ENCODE results near the gene IQCM. TPM values are rescaled to one million over a fixed set of nuclear protein-coding genes. Genes with fewer than 3 reads are reported as not detected.

Gene IQCM
- total and polyA plus RNA-seq, 11 donors, result not detected

DNA sequence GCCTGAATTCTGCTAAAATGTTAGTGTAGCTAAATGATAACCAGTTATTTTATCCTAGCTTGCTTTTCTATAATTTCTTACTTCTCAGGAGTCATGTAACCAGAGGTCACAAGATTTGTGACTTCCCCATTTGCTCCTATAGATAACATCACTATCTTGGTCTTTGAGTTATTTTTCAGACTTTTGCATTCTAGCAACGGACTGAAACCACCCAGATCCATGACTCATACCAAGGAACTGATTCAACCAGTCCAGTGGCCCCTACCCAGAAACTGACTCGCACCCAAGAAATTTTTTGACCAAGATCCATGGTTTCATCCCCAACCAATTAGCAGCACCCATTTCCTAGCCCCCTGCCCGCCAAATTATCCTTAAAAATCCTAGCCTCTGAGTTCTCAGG is 50.0 kb downstream of the IQCM start:
- H3K27me3 ChIP-seq, result no peaks in the 10 kb centered on the region
- no peaks in the 10 kb centered on the region for H3K9me3 ChIP-seq
- no peak overlapping the region for H3K27ac ChIP-seq
- TF ChIP-seq POLR2A (IDR thresholded peaks at IDR 0.05), result no peak
- TF ChIP-seq, protein P1, sequence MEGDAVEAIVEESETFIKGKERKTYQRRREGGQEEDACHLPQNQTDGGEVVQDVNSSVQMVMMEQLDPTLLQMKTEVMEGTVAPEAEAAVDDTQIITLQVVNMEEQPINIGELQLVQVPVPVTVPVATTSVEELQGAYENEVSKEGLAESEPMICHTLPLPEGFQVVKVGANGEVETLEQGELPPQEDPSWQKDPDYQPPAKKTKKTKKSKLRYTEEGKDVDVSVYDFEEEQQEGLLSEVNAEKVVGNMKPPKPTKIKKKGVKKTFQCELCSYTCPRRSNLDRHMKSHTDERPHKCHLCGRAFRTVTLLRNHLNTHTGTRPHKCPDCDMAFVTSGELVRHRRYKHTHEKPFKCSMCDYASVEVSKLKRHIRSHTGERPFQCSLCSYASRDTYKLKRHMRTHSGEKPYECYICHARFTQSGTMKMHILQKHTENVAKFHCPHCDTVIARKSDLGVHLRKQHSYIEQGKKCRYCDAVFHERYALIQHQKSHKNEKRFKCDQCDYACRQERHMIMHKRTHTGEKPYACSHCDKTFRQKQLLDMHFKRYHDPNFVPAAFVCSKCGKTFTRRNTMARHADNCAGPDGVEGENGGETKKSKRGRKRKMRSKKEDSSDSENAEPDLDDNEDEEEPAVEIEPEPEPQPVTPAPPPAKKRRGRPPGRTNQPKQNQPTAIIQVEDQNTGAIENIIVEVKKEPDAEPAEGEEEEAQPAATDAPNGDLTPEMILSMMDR (IDR thresholded peaks at IDR 0.05), result no peak
- ATAC-seq (no peak), DNase-seq (no peak)
- H3K4me1 ChIP-seq, result no peaks in the 10 kb centered on the region
- H3K4me3 ChIP-seq, result no peak overlapping the region
- no peaks in the 10 kb centered on the region for H3K36me3 ChIP-seq
- intact Hi-C loops (cut with DNase I), result no loop called here
- whole genome bisulfite sequencing, 4 donors, result 70 to 75% (median 71%) methylated on average over 3 of the region's 3 CpGs

DNA sequence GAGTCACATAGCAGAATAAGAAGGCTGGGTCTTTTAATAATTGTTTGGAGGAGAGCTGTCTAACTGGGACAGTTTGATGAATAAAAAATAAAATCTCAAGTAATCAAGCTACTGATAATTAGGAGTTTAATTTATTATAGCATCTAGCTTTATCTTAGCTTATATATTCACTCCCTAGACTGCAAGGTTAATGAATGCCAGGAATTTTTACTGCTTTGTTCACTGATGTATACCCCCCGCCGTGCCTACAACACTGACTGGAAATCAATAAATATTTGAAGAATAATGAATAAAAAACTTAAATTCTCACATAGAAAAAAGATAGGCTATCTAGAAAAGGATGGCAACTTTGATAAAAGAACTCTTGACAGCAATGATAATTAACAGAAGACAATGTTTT is 59.7 kb downstream of the IQCM start:
- ATAC-seq, result no peak
- Histone ChIP-seq H3K27me3 (no peaks in the 10 kb centered on the region), H3K4me3 (no peak overlapping the region), H3K36me3 (no peaks in the 10 kb centered on the region), H3K27ac (no peak overlapping the region), H3K9me3 (no peaks in the 10 kb centered on the region), H3K4me1 (no peaks in the 10 kb centered on the region)
- intact Hi-C loops (cut with DNase I), result no loop called here
- 86 to 97% (median 91%) methylated on average over 2 of the region's 2 CpGs for WGBS, 4 donors
- TF ChIP-seq POLR2A (IDR thresholded peaks at IDR 0.05), result no peak
- TF ChIP-seq, protein P1 (IDR thresholded peaks at IDR 0.05), result no peak
- no peak for DNase-seq

DNA sequence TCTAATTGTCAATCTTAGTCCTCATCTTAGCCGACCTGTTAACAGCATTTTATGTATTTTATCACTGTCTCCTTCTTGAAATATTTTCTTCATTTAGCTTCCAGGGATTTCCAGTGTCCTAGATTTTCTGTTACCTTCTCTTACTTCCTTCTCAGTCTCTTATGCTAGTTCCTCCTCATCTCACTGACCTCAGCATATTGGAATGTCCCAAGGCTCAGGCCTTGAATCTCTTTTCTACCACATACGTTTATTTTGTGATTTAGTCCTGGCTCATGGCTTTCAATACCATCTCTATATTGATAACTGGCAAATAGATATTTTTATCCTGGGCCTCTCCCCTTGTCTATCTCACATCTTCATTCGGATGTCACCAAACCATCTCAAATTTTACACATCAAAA is 61.1 kb downstream of the IQCM start:
- WGBS, 4 donors, result 61 to 74% (median 67%) methylated on average over 3 of the region's 3 CpGs
- ATAC-seq, result no peak
- TF ChIP-seq POLR2A (IDR thresholded peaks at IDR 0.05), result no peak
- TF ChIP-seq, protein P1 (IDR thresholded peaks at IDR 0.05), result no peak

DNA sequence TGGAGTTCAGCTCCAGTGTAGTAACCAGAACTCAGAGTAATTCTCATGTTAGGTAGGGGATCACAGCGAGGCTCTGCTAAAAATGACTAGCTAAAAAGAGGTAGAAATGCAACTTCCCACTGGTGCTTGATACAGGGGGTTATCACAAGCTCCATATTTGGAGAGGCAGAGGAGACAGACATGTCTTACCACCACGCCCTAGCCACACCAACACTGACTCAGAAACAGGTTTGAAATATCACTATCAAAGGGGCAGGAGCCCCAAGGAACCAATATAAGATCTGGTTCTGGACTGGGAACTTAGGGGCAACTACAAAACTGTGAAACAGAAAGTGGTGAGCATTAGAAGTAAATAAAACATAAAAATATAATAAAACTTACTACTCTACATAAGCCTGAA is 62.9 kb downstream of the IQCM start:
- H3K27me3 ChIP-seq, result no peaks in the 10 kb centered on the region
- TF ChIP-seq POLR2A (IDR thresholded peaks at IDR 0.05), result no peak
- TF ChIP-seq, protein P1 (IDR thresholded peaks at IDR 0.05), result no peak
- DNase-seq (no peak), ATAC-seq (no peak)
- no peaks in the 10 kb centered on the region for H3K36me3 ChIP-seq
- 41 to 65% (median 49%) methylated on average over 2 of the region's 2 CpGs for WGBS, 4 donors
- H3K27ac ChIP-seq, result no peak overlapping the region
- H3K4me1 ChIP-seq, result no peaks in the 10 kb centered on the region
- H3K4me3 ChIP-seq, result no peak overlapping the region
- intact Hi-C loops (cut with DNase I), result no loop called here
- no peaks in the 10 kb centered on the region for H3K9me3 ChIP-seq

More for the DNA sequence above, 61.1 kb downstream of the IQCM start:
- intact Hi-C loops (cut with DNase I), result no loop called here
- Histone ChIP-seq H3K27ac (no peak overlapping the region), H3K27me3 (no peaks in the 10 kb centered on the region), H3K9me3 (no peaks in the 10 kb centered on the region), H3K4me3 (no peak overlapping the region), H3K36me3 (no peaks in the 10 kb centered on the region), H3K4me1 (no peaks in the 10 kb centered on the region)
- DNase-seq, result no peak

All from heart left ventricle (tissue), 16 donors.